ENCODE data around the gene SLC25A52.
"Not testable (repeated sequence)": the region's sequence is repeated elsewhere in the genome, so short reads cannot be mapped to it uniquely, and the experiment has no call there.

Gene SLC25A52

GRCh38 chr18:31736630-31737029, 24.1 kb downstream of the SLC25A52 start:
- no peak for DNase-seq
- no peak for TF ChIP-seq CTCF (IDR thresholded peaks at IDR 0.05; ENCODE audit: low read depth, low read length, missing control alignments)
- Histone ChIP-seq H3K4me3 (ENCODE audit: low read depth, low read length) (no peak overlapping the region), H3K27me3 (replicated peaks) (no peaks in the 10 kb centered on the region), H3K36me3 (replicated peaks) (no peaks in the 10 kb centered on the region), H3K27ac (no peak overlapping the region)
- in situ Hi-C loops (cut with HindIII; ENCODE audit: low pct_ligation_motif_present, low sequenced_read_pairs): no loop called here

GRCh38 chr18:31731628-31732027, 29.1 kb downstream of the SLC25A52 start:
- H3K4me3 ChIP-seq (ENCODE audit: low read depth, low read length): no peak overlapping the region
- no peaks in the 10 kb centered on the region for H3K36me3 ChIP-seq (replicated peaks)
- in situ Hi-C loops (cut with HindIII; ENCODE audit: low pct_ligation_motif_present, low sequenced_read_pairs): no loop called here
- no peaks in the 10 kb centered on the region for H3K27me3 ChIP-seq (replicated peaks)
- H3K27ac ChIP-seq: no peak overlapping the region
- no peak for DNase-seq
- no peak for TF ChIP-seq CTCF (IDR thresholded peaks at IDR 0.05; ENCODE audit: low read depth, low read length, missing control alignments)

GRCh38 chr18:31729196-31729595, 31.5 kb downstream of the SLC25A52 start:
- H3K27ac ChIP-seq; H3K27me3 ChIP-seq (replicated peaks); H3K36me3 ChIP-seq (replicated peaks); H3K4me3 ChIP-seq (ENCODE audit: low read depth, low read length); in situ Hi-C loops (cut with HindIII; ENCODE audit: low pct_ligation_motif_present, low sequenced_read_pairs); DNase-seq: not testable (repeated sequence)

GRCh38 chr18:31723990-31724711, 36.5 kb downstream of the SLC25A52 start:
- peak overlapping the region; percentile 57 for H3K4me3 ChIP-seq (ENCODE audit: low read depth, low read length)
- H3K27ac ChIP-seq: no peak overlapping the region
- in situ Hi-C loops (cut with HindIII; ENCODE audit: low pct_ligation_motif_present, low sequenced_read_pairs): no loop called here
- H3K36me3 ChIP-seq (replicated peaks): no peaks in the 10 kb centered on the region
- no peaks in the 10 kb centered on the region for H3K27me3 ChIP-seq (replicated peaks)
- TF ChIP-seq CTCF (IDR thresholded peaks at IDR 0.05; ENCODE audit: low read depth, low read length, missing control alignments): no peak
- DNase-seq: no peak

GRCh38 chr18:31723639-31723989, 37.1 kb downstream of the SLC25A52 start:
- no peaks in the 10 kb centered on the region for H3K36me3 ChIP-seq (replicated peaks)
- no peaks in the 10 kb centered on the region for H3K27me3 ChIP-seq (replicated peaks)
- in situ Hi-C loops (cut with HindIII; ENCODE audit: low pct_ligation_motif_present, low sequenced_read_pairs): no loop called here
- H3K27ac ChIP-seq: no peak overlapping the region
- peak overlapping the region; percentile 57 for H3K4me3 ChIP-seq (ENCODE audit: low read depth, low read length)
- no peak for DNase-seq
- TF ChIP-seq CTCF (IDR thresholded peaks at IDR 0.05; ENCODE audit: low read depth, low read length, missing control alignments): no peak

- peak; percentile 93 for TF ChIP-seq CTCF (IDR thresholded peaks at IDR 0.05; ENCODE audit: low read depth, low read length, missing control alignments)
- Histone ChIP-seq H3K4me3 (ENCODE audit: low read depth, low read length) (no peak overlapping the region), H3K36me3 (replicated peaks) (no peaks in the 10 kb centered on the region), H3K27me3 (replicated peaks) (no peaks in the 10 kb centered on the region), H3K27ac (no peak overlapping the region)
- in situ Hi-C loops (cut with HindIII; ENCODE audit: low pct_ligation_motif_present, low sequenced_read_pairs): no loop called here
- DNase-seq: peak; percentile 89
These were observed 38.2 kb downstream of the SLC25A52 start for GRCh38 chr18:31722369-31722957.

Data from brain microvascular endothelial cell (primary cell).